HG03066 (cell line): Measurements from ENCODE around the gene ALDH3B1.
"Not testable (repeated sequence)": the region's sequence is repeated elsewhere in the genome, so short reads cannot be mapped to it uniquely, and the experiment has no call there.

Experiments
- ATAC-seq: cut with Tn5 transposase; IDR thresholded peaks from one replicate; pipeline ENCODE4 v1.9.1; 2021; ENCODE audit warnings: low read depth; ENCODE audit not compliant: unreplicated experiment

ALDH3B1 gene, protein sequence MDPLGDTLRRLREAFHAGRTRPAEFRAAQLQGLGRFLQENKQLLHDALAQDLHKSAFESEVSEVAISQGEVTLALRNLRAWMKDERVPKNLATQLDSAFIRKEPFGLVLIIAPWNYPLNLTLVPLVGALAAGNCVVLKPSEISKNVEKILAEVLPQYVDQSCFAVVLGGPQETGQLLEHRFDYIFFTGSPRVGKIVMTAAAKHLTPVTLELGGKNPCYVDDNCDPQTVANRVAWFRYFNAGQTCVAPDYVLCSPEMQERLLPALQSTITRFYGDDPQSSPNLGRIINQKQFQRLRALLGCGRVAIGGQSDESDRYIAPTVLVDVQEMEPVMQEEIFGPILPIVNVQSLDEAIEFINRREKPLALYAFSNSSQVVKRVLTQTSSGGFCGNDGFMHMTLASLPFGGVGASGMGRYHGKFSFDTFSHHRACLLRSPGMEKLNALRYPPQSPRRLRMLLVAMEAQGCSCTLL

DNA sequence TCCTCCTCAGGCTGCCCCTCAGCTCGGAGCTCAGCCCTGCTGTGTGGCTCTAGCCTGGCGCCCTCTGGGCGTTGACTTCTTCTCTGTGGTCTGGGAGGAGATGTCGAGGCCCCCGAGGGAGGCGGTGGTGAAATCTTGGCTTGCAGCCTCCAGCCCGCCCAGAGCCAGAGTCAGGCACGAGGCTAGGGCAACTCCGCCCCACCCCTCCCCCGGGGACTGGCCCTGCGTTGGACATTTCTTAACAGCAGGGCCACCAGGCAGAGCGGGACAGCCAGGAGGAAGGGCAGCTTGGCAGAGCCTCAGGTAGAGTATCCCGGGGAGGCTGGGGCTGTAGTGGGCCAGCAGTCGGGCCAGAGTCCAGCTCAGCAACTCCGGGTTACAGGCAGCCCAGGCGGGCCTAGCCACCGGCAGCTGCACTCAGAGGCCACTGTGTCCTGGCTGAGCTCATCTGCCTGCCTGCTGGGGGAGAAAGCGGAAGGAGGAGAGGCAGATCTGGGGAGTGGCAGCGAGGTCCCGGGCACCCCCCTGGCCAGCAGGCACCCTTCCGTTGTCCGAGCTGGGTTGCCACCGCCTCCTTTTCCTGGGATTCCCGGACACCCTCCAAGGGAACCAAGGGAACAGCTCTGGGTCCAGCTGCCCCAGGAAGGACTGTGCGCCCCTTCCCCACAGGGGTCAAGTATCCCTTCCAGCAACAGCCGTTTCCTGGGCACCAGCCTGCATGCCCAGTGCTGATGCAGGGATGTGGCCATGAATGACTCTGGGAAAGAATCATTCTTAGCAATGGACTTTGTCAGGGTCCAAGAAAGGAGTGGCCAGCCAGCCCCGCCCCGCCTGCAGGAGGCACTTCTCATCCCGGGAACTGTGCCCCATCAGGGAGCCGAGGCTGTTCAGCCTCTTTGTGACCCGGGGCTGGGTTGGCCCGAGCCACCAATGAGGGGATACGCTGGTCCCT is at the start of gene ALDH3B1:
Gene ALDH3B1, plus strand, starts transcription at position 238 of the 952 bp plus-strand sequence. CDS start 4,971 bp downstream, outside the sequence.
- no peak for ATAC-seq

DNA sequence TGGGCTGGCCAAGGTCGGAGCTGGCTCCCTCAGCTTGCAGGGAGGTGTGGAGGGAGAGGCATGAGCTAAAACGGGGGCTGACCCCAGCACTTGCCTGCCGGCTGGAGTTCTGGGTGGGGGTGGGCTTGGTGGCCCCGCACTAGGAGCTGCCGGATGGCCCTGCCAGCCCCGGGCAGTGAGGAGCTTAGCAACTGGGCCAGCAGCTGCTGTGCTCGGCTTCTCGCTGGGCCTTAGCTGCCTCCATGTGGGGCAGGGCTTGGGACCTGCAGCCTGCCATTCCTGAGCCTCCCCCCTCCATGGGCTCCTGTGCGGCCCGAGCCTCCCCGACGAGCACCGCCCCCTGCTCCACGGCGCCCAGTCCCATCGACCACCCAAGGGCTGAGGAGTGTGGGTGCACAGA is 46.9 kb upstream of the ALDH3B1 start:
- not testable (repeated sequence) for ATAC-seq

DNA sequence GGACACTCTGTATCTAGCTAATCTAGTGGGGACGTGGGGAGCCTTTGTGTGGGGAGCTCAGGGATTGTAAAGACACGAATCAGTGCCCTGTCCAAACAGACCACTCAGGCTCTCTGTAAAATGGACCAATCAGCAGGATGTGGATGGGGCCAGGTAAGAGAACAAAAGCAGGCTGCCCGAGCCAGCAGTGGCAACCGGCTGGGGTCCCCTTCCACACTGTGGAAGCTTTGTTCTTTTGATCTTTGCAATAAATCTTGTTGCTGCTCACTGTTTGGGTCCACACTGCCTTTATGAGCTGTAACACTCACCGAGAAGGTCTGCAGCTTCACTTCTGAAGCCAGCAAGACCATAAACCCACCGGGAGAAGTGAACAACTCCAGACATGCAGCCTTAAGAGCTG is 46.2 kb upstream of the ALDH3B1 start:
- not testable (repeated sequence) for ATAC-seq

DNA sequence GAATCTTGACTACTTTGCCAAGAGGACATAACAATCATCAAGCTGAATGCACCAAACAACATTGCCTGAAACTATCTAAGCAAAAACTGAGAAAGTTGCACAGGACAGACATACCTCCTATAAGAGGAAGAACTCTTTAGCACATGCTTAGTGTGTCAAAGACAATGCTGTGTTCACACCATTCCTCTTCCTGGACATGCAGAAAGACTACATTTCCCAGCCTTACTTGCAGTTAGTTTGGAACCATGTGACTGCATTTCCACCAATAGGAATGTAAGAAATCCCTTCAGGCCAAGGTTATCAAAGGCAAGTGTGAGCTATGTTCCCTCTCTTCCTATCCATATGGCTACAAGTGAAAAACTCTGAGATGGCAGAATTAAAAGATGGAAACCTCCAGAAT is 45.4 kb upstream of the ALDH3B1 start:
- ATAC-seq, result not testable (repeated sequence)

DNA sequence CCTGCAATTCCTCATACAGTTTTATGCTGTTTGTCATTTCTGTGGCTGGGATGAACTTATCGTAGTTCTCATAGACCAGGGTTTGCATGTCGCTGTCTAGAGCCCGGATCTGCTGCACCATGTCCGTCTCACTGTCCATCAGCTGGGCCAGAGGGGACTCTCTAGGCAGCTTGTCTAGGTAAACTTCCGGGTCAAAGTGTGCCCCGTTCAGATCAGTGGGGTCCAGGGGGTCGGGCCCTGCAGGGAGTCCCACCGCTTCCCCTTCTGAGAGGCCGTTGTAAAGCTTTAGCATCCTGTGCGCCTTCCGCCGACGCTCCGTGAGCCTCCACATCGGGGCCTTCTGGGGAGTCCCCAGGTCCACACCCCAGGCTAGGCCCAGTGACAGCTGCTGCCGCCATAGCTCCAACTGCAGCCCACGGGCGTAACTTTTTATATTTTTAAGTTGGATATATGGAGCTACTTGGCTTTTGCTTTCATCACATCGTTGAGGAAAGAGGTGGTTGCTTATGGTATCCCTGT is 44.2 kb upstream of the ALDH3B1 start:
- ATAC-seq, result not testable (repeated sequence)

DNA sequence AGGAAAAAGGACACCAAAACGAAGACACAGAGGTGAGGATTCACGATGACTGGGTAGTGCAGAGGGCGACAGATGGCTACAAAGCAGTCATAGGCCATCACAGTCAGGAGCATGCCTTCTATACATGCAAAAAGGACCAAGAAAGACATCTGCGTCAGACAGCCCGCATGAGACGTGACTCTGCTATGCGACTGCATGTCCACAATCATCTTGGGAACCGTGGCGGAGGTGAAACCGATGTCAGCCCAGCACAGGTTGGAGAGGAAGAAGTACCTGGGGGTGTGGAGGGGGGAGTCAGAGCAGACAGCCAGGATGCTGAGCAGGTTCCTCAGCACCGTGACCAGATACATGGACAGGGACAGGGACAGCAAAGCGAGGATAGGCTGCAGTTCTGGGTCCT is 35.4 kb upstream of the ALDH3B1 start:
- not testable (repeated sequence) for ATAC-seq

DNA sequence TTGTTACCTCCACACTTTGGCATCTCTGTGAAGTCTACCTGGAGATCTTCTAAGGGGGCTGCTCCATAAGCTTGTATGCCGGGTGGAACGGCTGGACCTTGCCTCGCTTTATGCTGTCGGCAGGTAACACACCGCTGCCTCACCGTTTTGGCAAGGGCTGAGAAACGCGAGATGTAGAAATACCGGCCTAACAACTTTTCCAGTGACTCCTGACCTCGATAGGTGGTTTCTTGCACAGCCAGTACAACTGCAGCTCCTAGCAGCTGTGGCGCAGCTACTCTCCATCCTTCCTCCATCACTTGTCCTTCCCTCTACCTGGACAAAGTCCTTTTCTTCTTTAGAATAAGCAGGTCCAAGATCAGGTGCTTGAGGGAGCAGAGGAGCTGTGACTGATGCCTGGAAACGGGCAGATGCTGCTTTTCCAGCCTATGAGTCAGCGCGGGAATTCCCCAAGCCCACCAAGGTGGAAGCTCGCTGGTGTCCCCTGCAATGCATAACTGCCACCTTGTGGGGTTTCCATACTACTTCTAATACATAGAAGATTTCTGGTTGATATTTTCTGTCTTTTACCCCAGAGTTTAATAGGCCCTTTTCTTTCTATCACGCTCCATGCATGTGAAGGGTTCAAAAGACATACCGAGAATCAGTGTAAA is 31.2 kb upstream of the ALDH3B1 start:
- not testable (repeated sequence) for ATAC-seq

DNA sequence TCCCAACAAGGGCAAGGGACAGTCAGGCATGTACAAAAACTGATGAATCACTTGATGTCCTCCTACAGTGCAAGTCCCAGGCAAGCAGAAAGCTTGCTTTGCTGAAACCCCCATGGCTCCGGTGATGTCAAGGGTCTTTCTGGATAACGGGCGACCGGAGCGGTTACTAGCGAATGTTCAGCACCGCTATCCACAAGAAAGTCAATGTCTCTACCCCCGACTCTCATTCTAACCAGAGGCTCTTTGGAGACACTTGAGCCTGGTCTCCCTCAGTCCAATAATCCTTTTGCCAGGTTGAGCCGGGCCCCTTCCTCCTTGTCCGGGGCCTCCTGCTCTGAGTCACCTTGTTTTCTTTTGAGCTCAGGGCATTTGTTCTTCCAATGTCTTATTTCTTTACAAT is 28.9 kb upstream of the ALDH3B1 start:
- ATAC-seq, result not testable (repeated sequence)

DNA sequence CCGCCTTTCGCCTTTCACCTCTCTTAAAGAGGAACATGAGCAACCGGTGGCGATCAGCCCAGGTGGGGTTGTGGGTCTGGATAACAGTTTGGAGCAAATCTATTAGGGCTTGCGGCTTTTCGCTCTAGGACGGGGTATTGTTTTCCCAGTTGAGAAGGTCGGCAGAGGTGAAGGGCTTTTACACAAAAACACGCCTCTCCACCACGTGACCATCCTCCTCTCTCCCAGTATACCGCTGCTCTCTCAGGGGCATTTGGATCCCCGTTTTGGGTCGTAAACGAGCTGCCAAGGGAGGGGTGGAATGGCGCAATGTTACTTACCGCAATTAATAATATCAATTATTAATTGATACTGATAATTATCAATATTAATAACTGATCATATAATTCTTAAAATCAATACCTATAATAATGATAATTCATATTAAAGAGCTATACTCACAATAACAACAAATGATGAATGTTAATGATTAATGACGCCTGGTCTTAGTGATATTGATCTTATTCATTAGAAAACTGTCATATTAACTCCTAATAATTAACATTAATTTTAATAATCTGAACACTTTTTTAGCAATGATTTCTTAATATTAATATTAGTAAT is 27.8 kb upstream of the ALDH3B1 start:
- not testable (repeated sequence) for ATAC-seq

DNA sequence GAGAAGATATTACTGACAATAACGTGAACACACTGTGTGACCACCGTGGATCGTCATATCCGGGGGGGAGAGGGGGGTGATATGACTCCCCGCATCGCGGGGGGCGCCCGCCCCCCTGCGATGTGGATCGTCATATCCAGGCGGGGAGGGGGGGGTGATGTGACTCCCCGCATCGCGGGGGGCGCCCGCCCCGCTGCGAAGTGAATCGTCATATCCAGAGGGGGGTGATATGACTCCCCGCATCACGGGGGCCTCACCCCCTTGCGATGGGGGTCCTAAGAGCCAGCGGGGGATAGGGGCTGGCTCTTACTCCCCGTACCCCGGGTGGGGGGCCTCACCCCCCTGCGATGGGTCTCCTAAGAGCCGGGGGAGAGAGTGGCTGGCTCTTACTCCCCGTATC is 26.2 kb upstream of the ALDH3B1 start:
- no peak for ATAC-seq

DNA sequence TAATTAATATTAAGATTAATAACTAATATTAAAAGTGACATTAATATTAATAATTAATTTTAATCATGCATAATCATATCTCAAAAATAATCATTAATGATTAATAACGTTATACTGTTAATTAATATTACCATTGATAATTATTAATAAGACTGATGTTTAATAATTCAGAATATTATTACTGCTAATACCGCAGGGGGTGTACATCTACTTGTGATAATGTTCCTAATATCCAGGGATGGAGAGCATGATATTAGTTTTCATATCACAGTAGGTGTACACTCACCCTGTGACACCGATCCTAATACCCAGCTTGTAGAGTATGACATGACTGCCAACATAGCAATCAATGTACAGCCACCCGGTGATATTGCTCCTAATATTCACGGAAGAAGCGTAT is 24.8 kb upstream of the ALDH3B1 start:
- not testable (repeated sequence) for ATAC-seq

DNA sequence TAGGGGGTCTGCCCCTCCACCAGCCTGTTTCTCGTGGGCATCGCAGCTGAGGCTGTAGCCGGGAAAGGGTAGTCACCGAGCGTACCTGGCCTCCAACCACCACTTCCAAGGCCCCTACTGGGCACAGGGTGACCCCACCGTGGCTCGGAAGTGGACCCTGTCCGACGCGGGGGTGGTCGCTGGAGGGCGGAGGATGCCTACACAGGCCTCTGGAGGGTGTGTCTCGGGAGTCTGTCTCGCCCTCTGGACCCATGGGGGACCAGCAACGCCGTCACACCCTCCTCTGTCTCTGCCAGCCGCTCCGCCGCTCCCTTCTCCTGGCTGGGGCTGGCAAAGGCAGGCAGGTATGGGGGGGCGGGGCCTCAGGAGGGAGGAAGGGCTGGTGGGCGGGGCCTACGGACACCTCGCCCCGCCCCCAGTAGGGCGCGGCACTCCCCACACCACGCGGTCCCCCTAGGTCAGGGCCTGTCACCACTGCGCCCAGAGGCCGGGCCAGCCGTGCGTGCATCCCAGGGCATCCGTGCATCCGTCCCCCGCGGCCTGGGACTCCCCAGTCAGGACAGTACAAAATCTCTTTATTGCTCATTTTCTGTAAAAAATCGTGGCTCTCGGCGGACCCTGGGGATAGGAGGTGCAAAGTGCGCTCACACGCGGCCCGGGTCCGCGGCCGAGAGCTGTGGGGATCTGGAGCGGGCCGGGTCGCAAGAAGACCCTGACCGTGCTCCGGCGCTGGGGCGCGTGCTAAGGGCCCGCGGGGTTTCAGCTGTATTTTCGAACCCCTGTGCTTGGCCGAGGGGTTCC is 19.4 kb upstream of the ALDH3B1 start:
- not testable (repeated sequence) for ATAC-seq

DNA sequence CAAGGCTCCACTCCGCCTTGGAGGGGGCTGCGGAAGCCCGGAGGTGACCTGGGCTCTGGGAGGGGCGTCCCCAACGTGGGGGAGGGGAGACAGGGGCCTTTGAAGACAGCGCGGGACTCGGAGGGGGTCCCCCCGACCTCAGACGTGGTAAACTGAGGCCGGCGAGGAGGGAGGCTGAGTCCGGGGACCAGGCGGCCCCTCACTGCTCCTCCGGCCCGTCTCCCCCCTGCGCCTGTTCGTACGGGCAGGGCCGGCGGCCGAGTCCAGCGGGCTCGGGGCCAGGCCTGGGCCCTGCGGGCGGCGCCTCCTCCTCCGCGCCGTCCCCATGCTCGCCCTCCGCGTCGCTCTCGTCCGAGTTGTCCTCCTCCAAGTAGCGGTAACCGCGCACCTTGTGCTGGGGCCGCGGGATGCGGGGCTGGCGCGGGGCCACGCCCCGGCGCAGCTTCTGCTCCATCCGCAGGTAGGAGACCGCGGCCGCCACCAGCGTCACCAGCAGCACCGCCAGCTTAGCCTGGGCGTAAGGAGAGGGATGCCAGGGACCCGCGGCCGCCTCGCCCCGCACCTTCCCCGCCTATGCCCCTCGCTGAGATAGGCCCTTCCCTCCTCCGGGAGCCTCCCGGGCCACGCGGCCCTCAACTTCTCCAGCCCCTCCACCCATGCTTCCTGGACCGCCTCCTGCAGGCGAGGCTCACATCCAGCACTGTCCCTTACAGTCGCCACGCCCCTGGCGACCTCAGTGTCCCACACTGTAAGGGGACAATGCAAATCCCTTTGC is 18.6 kb upstream of the ALDH3B1 start:
- ATAC-seq, result not testable (repeated sequence)

DNA sequence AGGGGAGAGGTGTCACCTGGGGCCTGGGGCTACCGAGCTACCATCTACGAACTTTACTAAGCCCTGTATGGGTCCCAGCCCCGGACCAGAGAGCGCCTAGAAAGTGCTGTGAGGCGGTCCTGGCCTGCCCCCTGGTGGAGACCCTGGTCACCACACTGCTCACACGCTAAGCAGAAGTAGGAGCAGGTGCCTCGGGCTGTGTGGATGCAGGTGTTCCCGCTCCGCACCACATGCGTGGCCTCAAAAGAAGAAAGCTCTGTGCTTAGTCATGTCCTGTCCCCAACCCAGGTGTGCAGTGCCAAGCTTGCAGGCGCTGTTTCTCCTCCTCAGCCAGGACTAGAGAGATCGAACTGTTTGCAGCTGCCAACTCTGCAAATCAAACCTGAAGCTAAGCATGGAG is 16.3 kb upstream of the ALDH3B1 start:
- ATAC-seq, result not testable (repeated sequence)

DNA sequence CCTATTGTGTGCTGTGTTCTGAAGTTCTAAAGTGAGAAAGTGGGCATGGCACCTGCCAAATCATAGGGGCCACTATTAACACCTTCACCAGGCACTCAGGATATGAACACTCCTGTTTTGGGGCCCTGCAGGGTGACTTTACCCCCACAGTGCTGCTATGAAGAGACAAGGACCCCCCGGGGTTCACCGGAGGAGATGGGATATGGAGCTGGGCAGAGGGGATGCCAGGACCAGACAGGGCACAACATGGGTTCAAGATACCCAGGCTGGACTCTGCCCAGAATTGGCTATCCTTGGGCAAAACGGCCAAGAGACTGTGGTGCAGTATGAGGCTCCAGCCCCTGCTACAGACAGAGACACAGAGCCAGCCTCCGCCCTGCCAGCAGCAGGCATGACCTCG is 15.7 kb upstream of the ALDH3B1 start:
- ATAC-seq, result not testable (repeated sequence)

DNA sequence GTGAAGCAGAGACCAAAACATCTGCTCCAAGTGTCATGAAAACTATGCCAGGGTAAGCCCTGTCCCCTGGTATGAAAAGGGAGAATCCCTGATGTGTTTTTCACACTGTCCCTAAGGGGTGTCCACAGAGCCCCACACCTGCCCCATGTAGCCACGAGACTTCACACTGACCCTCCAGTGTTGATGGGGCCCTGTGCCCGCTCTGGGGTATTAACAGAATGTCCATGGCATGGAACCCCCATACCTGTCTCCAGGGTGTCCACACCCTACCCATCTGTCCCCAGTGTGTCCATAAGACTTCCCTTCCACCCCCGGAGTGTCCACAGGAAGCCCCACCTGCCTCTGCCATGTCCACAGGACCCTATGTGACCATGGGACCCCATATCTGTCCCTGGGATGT is 15.0 kb upstream of the ALDH3B1 start:
- not testable (repeated sequence) for ATAC-seq

DNA sequence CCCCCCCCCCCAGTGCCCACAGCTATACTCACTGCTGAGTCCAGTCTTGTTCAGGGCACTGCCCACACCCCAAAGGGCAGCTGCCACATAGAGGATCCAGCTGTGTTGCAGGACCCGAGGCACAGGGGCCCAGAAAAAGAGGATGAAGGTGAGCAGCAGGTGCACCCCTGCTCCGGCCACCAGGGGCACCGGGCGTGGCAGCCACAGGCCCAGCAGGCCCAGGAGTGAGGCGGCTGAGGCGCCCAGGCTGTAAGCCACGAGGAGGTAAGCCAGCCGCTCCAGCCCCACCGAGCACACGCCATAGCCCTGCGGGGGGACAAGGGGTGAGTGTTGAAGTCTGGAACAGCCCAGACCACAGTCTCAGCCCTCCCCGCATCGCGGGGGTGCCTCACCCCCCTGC is 14.5 kb upstream of the ALDH3B1 start:
- not testable (repeated sequence) for ATAC-seq

DNA sequence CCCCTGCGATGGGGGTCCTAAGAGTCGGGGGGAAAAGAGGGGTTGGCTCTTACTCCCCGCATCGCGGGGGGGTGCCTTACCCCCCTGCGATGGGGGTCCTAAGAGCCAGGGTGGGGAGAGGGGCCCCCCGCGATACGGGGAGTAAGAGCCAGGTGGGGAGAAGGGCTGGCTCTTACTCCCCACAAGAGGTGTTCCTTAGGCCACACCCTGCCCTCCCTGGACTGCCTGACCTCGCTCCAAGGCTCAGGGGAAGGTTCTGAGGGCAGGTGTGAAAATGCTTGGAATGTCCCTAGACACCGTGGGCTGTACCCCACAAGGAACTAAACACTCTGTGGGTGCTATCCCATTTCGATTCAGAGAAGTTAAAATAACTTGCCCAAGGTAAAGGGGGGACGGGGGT is 14.1 kb upstream of the ALDH3B1 start:
- no peak for ATAC-seq
